Skeletal muscle satellite cell (primary cell): ENCODE measurements around the gene TSPAN31.
A peak's percentile ranks its signal among the peaks of the same experiment; 100 is the strongest.

Experiments
- H3K27me3 ChIP-seq: 2 replicates; pipeline ENCODE4 v1.7.0; 2013; ENCODE audit warnings: low read length; ENCODE audit not compliant: control insufficient read depth, insufficient read depth
- H3K36me3 ChIP-seq: 2 replicates; pipeline ENCODE4 v1.7.0; 2013; ENCODE audit warnings: mild to moderate bottlenecking, control low read depth, low read length; ENCODE audit not compliant: insufficient read depth
- H3K4me1 ChIP-seq: 2 replicates; pipeline ENCODE4 v1.7.0; 2013; ENCODE audit warnings: low read length; ENCODE audit not compliant: control insufficient read depth, insufficient read depth
- H3K4me2 ChIP-seq: 2 replicates; pipeline ENCODE4 v1.7.0; 2013; ENCODE audit warnings: mild to moderate bottlenecking, low read length
- H3K4me3 ChIP-seq: 2 replicates; pipeline ENCODE4 v1.7.0; 2013; ENCODE audit warnings: low read length
- H3K9ac ChIP-seq: 2 replicates; pipeline ENCODE4 v1.7.0; 2013; ENCODE audit warnings: mild to moderate bottlenecking, low read depth, low read length, moderate library complexity
- H3K9me3 ChIP-seq: replicated peaks from 2 replicates; pipeline ENCODE4 v1.7.0; 2013; ENCODE audit warnings: mild to moderate bottlenecking, control low read depth, low read length

TSPAN31 gene

GRCh38 chr12:57775563-57776246 lies 30.9 kb downstream of the TSPAN31 start:
- no peaks in the 10 kb centered on the region for H3K9me3 ChIP-seq
- peaks cover 13% of the 10 kb centered on the region for H3K36me3 ChIP-seq

GRCh38 chr12:57776247-57776587 lies 31.4 kb downstream of the TSPAN31 start:
- Histone ChIP-seq H3K27me3 (no peaks in the 10 kb centered on the region), H3K9ac (no peak overlapping the region), H3K36me3 (peaks cover 10% of the 10 kb centered on the region), H3K4me1 (peaks cover 3% of the 10 kb centered on the region), H3K4me2 (no peak overlapping the region), H3K9me3 (no peaks in the 10 kb centered on the region), H3K4me3 (no peak overlapping the region)

More at GRCh38 chr12:57775563-57776246, 30.9 kb downstream of the TSPAN31 start:
- Histone ChIP-seq H3K9ac (no peak overlapping the region), H3K27me3 (no peaks in the 10 kb centered on the region), H3K4me3 (no peak overlapping the region), H3K4me1 (peaks cover 8% of the 10 kb centered on the region), H3K4me2 (no peak overlapping the region)

DNA sequence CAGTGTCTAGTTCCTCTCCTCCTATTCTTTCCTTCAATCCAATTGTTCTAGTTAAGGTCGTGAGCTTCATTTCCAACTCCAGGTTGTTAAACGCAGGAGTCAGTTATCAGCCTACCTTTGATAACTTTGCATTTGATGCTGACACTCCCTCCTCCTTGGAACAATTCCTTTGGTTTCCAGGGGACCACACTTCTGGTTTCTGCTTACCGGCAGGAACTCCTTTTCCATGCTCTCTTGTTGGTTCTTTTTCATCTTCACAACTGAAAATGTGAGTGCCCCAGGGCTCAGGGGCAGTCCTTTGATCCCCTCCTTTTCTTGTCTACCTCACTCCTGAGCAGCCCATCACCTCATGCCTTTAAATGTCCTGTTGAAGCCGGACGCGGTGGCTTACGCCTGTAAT lies 32.5 kb downstream of the TSPAN31 start:
- H3K9me3 ChIP-seq: no peaks in the 10 kb centered on the region
- peaks cover 10% of the 10 kb centered on the region for H3K36me3 ChIP-seq
- H3K4me2 ChIP-seq: no peak overlapping the region
- H3K4me3 ChIP-seq: no peak overlapping the region
- no peaks in the 10 kb centered on the region for H3K4me1 ChIP-seq
- no peaks in the 10 kb centered on the region for H3K27me3 ChIP-seq
- no peak overlapping the region for H3K9ac ChIP-seq

DNA sequence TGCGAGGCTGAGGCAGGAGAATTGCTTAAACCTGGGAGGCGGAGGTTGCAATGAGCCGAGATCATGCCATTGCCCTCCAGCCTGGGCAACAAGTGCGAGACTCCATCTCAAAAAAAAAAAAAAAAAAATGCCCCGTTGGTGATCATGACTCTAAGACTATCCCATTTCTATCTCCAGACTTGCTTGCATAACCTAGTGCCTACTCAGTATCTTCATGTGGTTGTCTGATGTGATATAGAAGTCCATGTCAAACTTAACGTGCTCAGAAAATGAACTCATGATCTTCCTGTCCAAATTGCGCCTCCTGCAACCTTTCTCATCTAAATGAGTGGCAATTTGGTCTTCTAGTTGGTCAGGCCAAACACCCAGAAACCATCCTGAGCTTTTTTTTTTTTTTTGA lies 33.1 kb downstream of the TSPAN31 start:
- Histone ChIP-seq H3K36me3 (peaks cover 10% of the 10 kb centered on the region), H3K9ac (no peak overlapping the region), H3K27me3 (no peaks in the 10 kb centered on the region), H3K4me3 (no peak overlapping the region), H3K4me2 (no peak overlapping the region), H3K9me3 (no peaks in the 10 kb centered on the region), H3K4me1 (no peaks in the 10 kb centered on the region)

GRCh38 chr12:57779736-57780135 lies 34.9 kb downstream of the TSPAN31 start:
- H3K4me2 ChIP-seq: no peak overlapping the region
- H3K9ac ChIP-seq: no peak overlapping the region
- H3K4me3 ChIP-seq: no peak overlapping the region
- no peaks in the 10 kb centered on the region for H3K27me3 ChIP-seq
- H3K4me1 ChIP-seq: peaks cover 3% of the 10 kb centered on the region
- H3K9me3 ChIP-seq: no peaks in the 10 kb centered on the region
- peaks cover 10% of the 10 kb centered on the region for H3K36me3 ChIP-seq

- Histone ChIP-seq H3K4me3 (no peak overlapping the region), H3K4me2 (no peak overlapping the region), H3K27me3 (no peaks in the 10 kb centered on the region), H3K9me3 (no peaks in the 10 kb centered on the region), H3K4me1 (peaks cover 3% of the 10 kb centered on the region), H3K9ac (no peak overlapping the region), H3K36me3 (peaks cover 11% of the 10 kb centered on the region)
Observed at GRCh38 chr12:57780284-57780897, 35.6 kb downstream of the TSPAN31 start.

DNA sequence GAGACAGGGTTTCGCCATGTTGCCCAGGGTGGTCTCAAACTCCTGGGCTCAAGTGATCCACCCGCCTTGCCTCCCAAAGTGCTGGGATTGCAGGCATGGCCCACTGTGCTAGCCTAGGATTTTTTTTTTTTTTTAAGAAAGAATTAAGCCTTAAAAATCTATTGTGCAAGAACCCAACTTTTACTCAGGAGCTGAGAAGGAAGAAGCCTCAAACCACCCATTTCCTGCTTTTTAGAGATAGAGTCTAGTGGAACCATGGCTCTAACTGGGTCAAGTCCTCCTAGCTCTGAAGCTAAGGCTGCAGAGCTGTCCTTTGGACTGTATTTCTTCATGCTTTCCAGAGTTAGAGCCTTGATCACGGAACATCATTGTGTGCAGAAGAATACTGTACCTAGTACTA lies 36.4 kb downstream of the TSPAN31 start:
- Histone ChIP-seq H3K36me3 (peaks cover 19% of the 10 kb centered on the region), H3K4me1 (peaks cover 3% of the 10 kb centered on the region), H3K9me3 (no peaks in the 10 kb centered on the region), H3K4me2 (no peak overlapping the region), H3K9ac (no peak overlapping the region), H3K27me3 (no peaks in the 10 kb centered on the region), H3K4me3 (no peak overlapping the region)

DNA sequence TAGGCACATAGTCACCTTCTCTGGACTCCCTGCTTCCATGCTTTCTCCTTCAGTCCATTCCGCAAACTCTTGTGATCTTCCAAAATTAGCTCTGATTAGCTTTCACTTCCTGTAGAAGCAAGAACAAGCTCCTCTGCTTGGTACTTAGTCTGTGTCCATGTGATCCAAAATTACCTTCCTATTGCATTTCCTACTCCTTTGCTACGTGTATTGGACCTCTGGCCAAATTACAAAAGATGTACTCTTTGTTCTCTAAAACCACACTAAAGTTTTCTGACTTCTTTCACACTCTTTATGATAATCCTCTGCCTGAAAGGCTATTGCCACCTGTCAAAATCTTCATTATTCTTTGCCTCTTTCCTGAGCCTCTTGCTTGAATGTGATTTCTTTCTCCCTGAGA lies 37.0 kb downstream of the TSPAN31 start:
- no peaks in the 10 kb centered on the region for H3K27me3 ChIP-seq
- H3K9ac ChIP-seq: no peak overlapping the region
- peaks cover 25% of the 10 kb centered on the region for H3K36me3 ChIP-seq
- H3K4me3 ChIP-seq: no peak overlapping the region
- H3K4me1 ChIP-seq: peaks cover 3% of the 10 kb centered on the region
- H3K4me2 ChIP-seq: no peak overlapping the region
- no peaks in the 10 kb centered on the region for H3K9me3 ChIP-seq

DNA sequence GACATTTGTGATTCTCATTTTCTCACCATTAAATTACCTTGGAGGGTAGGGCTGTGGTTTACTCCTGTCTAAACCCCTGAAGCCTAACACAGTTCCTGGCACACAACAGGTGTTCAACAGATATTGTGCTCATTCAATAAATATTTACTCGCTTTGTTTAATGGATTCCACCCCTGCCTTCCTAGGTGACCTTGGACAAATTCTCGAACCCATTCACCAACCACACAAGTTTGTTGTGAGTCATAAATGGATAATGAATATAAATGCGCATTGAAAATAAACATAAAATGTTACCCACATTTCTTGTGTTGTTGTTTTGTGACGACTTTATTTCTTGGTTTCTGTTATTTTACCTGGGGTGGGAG lies 37.4 kb downstream of the TSPAN31 start:
- Histone ChIP-seq H3K9ac (no peak overlapping the region), H3K36me3 (peaks cover 29% of the 10 kb centered on the region), H3K9me3 (no peaks in the 10 kb centered on the region), H3K4me2 (peak overlapping the region; percentile 20), H3K27me3 (no peaks in the 10 kb centered on the region), H3K4me3 (no peak overlapping the region), H3K4me1 (peaks cover 3% of the 10 kb centered on the region)

GRCh38 chr12:57782608-57783465 lies 38.0 kb downstream of the TSPAN31 start, which contains the start of gene TSFM:
TSS of gene TSFM (plus strand) at chr12:57782787. CDS start at chr12:57782802, 15 bp downstream.
- Histone ChIP-seq H3K9ac (peak within 1 kb of the TSS; percentile 92), H3K27me3 (no peaks in the 10 kb centered on the region), H3K4me3 (peak within 1 kb of the TSS; percentile 88)

DNA sequence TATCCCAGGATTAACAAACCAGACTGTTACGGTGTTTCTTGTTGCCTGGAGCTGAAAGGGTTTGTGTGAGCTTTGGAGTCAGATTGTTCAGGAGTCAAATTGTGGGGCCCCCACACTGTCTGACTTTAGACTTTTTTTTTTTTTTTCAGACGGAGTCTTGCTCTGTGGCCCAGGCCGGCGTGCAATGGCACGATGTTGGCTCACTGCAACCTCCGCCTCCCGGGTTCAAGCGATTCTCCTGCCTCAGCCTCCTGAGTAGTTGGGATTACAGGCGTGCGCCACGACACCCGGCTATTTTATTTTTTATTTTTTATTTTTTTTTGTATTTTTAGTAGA lies 38.6 kb downstream of the TSPAN31 start:
- Histone ChIP-seq H3K9ac (peak overlapping the region; percentile 92), H3K4me1 (peaks cover 3% of the 10 kb centered on the region), H3K27me3 (no peaks in the 10 kb centered on the region), H3K4me2 (peak overlapping the region; percentile 96), H3K9me3 (no peaks in the 10 kb centered on the region), H3K4me3 (peak overlapping the region; percentile 88), H3K36me3 (peaks cover 32% of the 10 kb centered on the region)

More at GRCh38 chr12:57782608-57783465, 38.0 kb downstream of the TSPAN31 start, which contains the start of gene TSFM:
- Histone ChIP-seq H3K9me3 (no peaks in the 10 kb centered on the region), H3K4me1 (peaks cover 3% of the 10 kb centered on the region), H3K36me3 (peaks cover 32% of the 10 kb centered on the region), H3K4me2 (peak within 1 kb of the TSS; percentile 96)
